ENCODE results near the gene CHAF1A.

CHAF1A gene

DNA sequence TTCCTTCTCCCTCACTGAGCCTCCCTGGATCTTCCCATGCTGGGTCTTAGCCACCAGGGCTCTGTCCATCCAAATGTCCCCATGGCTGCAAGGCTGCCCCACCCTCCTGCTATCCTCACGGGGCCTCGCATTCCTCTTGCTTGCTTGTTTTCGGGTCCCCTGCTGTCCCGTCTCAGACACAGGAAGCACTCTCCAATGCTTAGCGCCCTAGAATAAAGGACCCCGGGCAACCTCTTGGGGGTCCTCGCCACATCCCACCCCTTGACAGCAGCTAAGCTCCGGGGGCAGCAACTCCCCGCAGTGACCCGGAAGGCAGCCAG is 25.8 kb upstream of the CHAF1A start:
- no peaks in the 10 kb centered on the region for H3K36me3 ChIP-seq (ENCODE audit: low read length)
- TF ChIP-seq EZH2phosphoT487 (conservative IDR thresholded peaks at IDR 0.05; ENCODE audit: low read length) (no peak), CTCF (IDR thresholded peaks at IDR 0.05; ENCODE audit: insufficient read depth, low read length, poor library complexity, severe bottlenecking) (no peak)
- no peak overlapping the region for H3K9ac ChIP-seq (ENCODE audit: low read length)
- no peaks in the 10 kb centered on the region for H4K20me1 ChIP-seq (ENCODE audit: low read depth, low read length)
- no peak overlapping the region for H3K27ac ChIP-seq (ENCODE audit: low read depth, low read length)
- H3K4me2 ChIP-seq (ENCODE audit: low read depth, low read length, poor library complexity, severe bottlenecking), result no peak overlapping the region
- peaks cover 68% of the 10 kb centered on the region for H3K79me2 ChIP-seq (ENCODE audit: insufficient read depth, low read length)
- H3K9me3 ChIP-seq (ENCODE audit: insufficient read depth, low read length), result no peaks in the 10 kb centered on the region
- H3K4me3 ChIP-seq (ENCODE audit: insufficient read depth, low read length, poor library complexity, severe bottlenecking), result no peak overlapping the region
- no peaks in the 10 kb centered on the region for H3K27me3 ChIP-seq (ENCODE audit: low read length)
- H3F3A ChIP-seq (ENCODE audit: insufficient read depth), result no peaks in the 10 kb centered on the region
- H2AFZ ChIP-seq (ENCODE audit: low read depth, low read length, severe bottlenecking), result no peak overlapping the region
- H3K9me2 ChIP-seq (replicated peaks; ENCODE audit: insufficient read depth, low read length), result no peaks in the 10 kb centered on the region

- no peak overlapping the region for H3K4me2 ChIP-seq (ENCODE audit: low read depth, low read length, poor library complexity, severe bottlenecking)
These were observed 25.3 kb upstream of the CHAF1A start for GRCh38 chr19:4376991-4377781.

GRCh38 chr19:4378886-4379285 is 23.6 kb upstream of the CHAF1A start:
- Histone ChIP-seq H2AFZ (ENCODE audit: low read depth, low read length, severe bottlenecking) (no peak overlapping the region), H3K36me3 (ENCODE audit: low read length) (no peaks in the 10 kb centered on the region), H4K20me1 (ENCODE audit: low read depth, low read length) (no peaks in the 10 kb centered on the region), H3K27me3 (ENCODE audit: low read length) (no peaks in the 10 kb centered on the region), H3K9me2 (replicated peaks; ENCODE audit: insufficient read depth, low read length) (no peaks in the 10 kb centered on the region), H3F3A (ENCODE audit: insufficient read depth) (no peaks in the 10 kb centered on the region), H3K4me3 (ENCODE audit: insufficient read depth, low read length, poor library complexity, severe bottlenecking) (no peak overlapping the region), H3K27ac (ENCODE audit: low read depth, low read length) (no peak overlapping the region), H3K4me2 (ENCODE audit: low read depth, low read length, poor library complexity, severe bottlenecking) (no peak overlapping the region), H3K9me3 (ENCODE audit: insufficient read depth, low read length) (no peaks in the 10 kb centered on the region), H3K9ac (ENCODE audit: low read length) (no peak overlapping the region), H3K79me2 (ENCODE audit: insufficient read depth, low read length) (peaks cover 66% of the 10 kb centered on the region)
- no peak for TF ChIP-seq CTCF (IDR thresholded peaks at IDR 0.05; ENCODE audit: insufficient read depth, low read length, poor library complexity, severe bottlenecking)

More at GRCh38 chr19:4376991-4377781, 25.3 kb upstream of the CHAF1A start:
- Histone ChIP-seq H2AFZ (ENCODE audit: low read depth, low read length, severe bottlenecking) (no peak overlapping the region), H3K4me3 (ENCODE audit: insufficient read depth, low read length, poor library complexity, severe bottlenecking) (no peak overlapping the region), H3K27me3 (ENCODE audit: low read length) (no peaks in the 10 kb centered on the region), H3K9ac (ENCODE audit: low read length) (no peak overlapping the region), H3K27ac (ENCODE audit: low read depth, low read length) (no peak overlapping the region), H3K9me3 (ENCODE audit: insufficient read depth, low read length) (no peaks in the 10 kb centered on the region), H3K9me2 (replicated peaks; ENCODE audit: insufficient read depth, low read length) (no peaks in the 10 kb centered on the region), H3F3A (ENCODE audit: insufficient read depth) (no peaks in the 10 kb centered on the region), H4K20me1 (ENCODE audit: low read depth, low read length) (no peaks in the 10 kb centered on the region), H3K36me3 (ENCODE audit: low read length) (no peaks in the 10 kb centered on the region), H3K79me2 (ENCODE audit: insufficient read depth, low read length) (peaks cover 63% of the 10 kb centered on the region)
- no peak for TF ChIP-seq EZH2phosphoT487 (conservative IDR thresholded peaks at IDR 0.05; ENCODE audit: low read length)
- no peak for TF ChIP-seq CTCF (IDR thresholded peaks at IDR 0.05; ENCODE audit: insufficient read depth, low read length, poor library complexity, severe bottlenecking)
